A673 (cell line): ENCODE data around the gene BTRC. TPM values are rescaled to one million over a fixed set of nuclear protein-coding genes. Genes with fewer than 3 reads are reported as not detected.

Experiments
- BruUV-seq: library from RNA; stranded (reverse); fragments of 400-500 nt; replicated peaks from 2 replicates; lab custom pipeline; 2021; lab: Mats Ljungman, UMichigan
- CTCF ChIA-PET: fragments of 300-600 bp; sonication (Branson Sonifier 250); formaldehyde crosslinking; loops from one replicate; lab custom pipeline; 2022; ENCODE audit warnings: antibody characterized with exemption; lab: Charles Lee
- POLR2A ChIA-PET: fragments of 300-600 bp; sonication (Branson Sonifier 250); formaldehyde crosslinking; loops from one replicate; lab custom pipeline; 2022; ENCODE audit warnings: antibody characterized with exemption; ENCODE audit not compliant: low non-redundant PET; lab: Charles Lee
- DNase-seq: peaks from one replicate; pipeline ENCODE4 v3.0.0-alpha.2; 2015; ENCODE audit warnings: low spot score
- H3K27ac ChIP-seq: fragments of 200-600 bp; sonication (generic); 2 replicates; pipeline ENCODE4 v1.5.1; 2016; ENCODE audit warnings: mixed run types, low read depth, mild to moderate bottlenecking, mixed read lengths, antibody characterized with exemption, low read length; ENCODE audit not compliant: poor library complexity, severe bottlenecking
- H3K27me3 ChIP-seq: fragments of 200-600 bp; sonication (generic); replicated peaks from 2 replicates; pipeline ENCODE4 v1.6.1; 2017; ENCODE audit warnings: mixed run types, low read depth, mild to moderate bottlenecking, mixed read lengths, antibody characterized with exemption, low read length; ENCODE audit not compliant: insufficient read depth, poor library complexity
- H3K36me3 ChIP-seq: fragments of 200-600 bp; sonication (generic); 2 replicates; pipeline ENCODE4 v1.6.1; 2016; ENCODE audit warnings: mixed run types, mild to moderate bottlenecking, mixed read lengths, antibody characterized with exemption, low read length; ENCODE audit not compliant: insufficient read depth, poor library complexity, severe bottlenecking
- H3K4me1 ChIP-seq: fragments of 200-600 bp; sonication (generic); 2 replicates; pipeline ENCODE4 v1.6.1; 2017; ENCODE audit warnings: mixed run types, mild to moderate bottlenecking, mixed read lengths, antibody characterized with exemption, low read length; ENCODE audit not compliant: insufficient read depth, poor library complexity, severe bottlenecking
- H3K4me3 ChIP-seq: fragments of 200-600 bp; sonication (generic); 2 replicates; pipeline ENCODE4 v1.5.1; 2016; ENCODE audit warnings: low read depth, mixed run types, mild to moderate bottlenecking, mixed read lengths, low read length; ENCODE audit not compliant: poor library complexity, severe bottlenecking
- H3K9me3 ChIP-seq: fragments of 200-600 bp; sonication (generic); 2 replicates; pipeline ENCODE4 v1.6.1; 2016; ENCODE audit warnings: mixed run types, low read depth, mild to moderate bottlenecking, mixed read lengths, antibody characterized with exemption, low read length; ENCODE audit not compliant: poor library complexity, severe bottlenecking
- EZH2 ChIP-seq: fragments of 200-600 bp; sonication (generic); IDR thresholded peaks from 2 replicates; pipeline ENCODE4 v1.6.1; 2017; ENCODE audit warnings: borderline replicate concordance, low read depth, mild to moderate bottlenecking, mixed read lengths, antibody characterized with exemption, low read length; ENCODE audit not compliant: poor library complexity, severe bottlenecking
- intact Hi-C: fragments of 100-400 bp; cut with micrococcal nuclease; formaldehyde crosslinking; loops from one replicate; pipeline ENCODE4 v1.10.0; 2022; ENCODE audit not compliant: unreplicated experiment
- microRNA-seq: library from miRNA; unstranded; fragments of <30 nt; microRNA quantifications from one replicate; pipeline ENCODE4 v1.2.0, GENCODE V29; 2021
- total RNA-seq: library from RNA; stranded (reverse); gene quantifications from 2 replicates; pipeline ENCODE4 v1.2.3, GENCODE V29; 2021
- TF ChIP-seq, protein P1 (sequence below): fragments of 300-800, 200-600 bp; sonication (generic); conservative IDR thresholded peaks from 2 replicates; pipeline ENCODE4 v1.5.1; 2017; ENCODE audit warnings: low read depth, mild to moderate bottlenecking, antibody characterized with exemption, low read length, moderate library complexity, mixed read lengths

BTRC gene
- total RNA-seq, 1 experiment from 2014 or later = 22.6 TPM

DNA sequence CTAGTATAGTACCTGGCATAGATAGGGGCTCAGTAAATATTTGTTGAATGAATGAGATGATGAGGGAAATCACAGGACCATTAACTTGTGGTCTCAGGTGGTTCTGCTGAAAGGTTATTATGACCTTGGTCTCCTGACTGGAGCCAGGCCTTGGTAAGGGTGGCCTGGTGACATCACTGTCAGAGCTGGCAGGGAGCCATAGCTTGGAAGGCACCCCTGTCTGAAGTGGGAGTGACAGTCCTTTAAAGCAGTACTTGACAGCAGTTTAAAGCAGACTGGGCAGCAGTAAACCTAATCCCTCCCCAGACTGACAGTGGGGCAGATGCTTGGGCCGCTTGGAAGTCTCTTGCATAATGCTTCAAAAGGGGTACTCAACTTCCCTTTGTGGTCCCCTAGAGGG lies 247.6 kb downstream of the BTRC start:
- BruUV-seq = no TSS peak
- Histone ChIP-seq H3K9me3 (no peaks in the 10 kb centered on the region), H3K36me3 (no peaks in the 10 kb centered on the region), H3K4me3 (no peak overlapping the region), H3K4me1 (no peaks in the 10 kb centered on the region), H3K27ac (no peak overlapping the region), H3K27me3 (no peaks in the 10 kb centered on the region)
- TF ChIP-seq EZH2 = no peak
- TF ChIP-seq, protein P1, sequence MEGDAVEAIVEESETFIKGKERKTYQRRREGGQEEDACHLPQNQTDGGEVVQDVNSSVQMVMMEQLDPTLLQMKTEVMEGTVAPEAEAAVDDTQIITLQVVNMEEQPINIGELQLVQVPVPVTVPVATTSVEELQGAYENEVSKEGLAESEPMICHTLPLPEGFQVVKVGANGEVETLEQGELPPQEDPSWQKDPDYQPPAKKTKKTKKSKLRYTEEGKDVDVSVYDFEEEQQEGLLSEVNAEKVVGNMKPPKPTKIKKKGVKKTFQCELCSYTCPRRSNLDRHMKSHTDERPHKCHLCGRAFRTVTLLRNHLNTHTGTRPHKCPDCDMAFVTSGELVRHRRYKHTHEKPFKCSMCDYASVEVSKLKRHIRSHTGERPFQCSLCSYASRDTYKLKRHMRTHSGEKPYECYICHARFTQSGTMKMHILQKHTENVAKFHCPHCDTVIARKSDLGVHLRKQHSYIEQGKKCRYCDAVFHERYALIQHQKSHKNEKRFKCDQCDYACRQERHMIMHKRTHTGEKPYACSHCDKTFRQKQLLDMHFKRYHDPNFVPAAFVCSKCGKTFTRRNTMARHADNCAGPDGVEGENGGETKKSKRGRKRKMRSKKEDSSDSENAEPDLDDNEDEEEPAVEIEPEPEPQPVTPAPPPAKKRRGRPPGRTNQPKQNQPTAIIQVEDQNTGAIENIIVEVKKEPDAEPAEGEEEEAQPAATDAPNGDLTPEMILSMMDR = no peak
- ChIA-PET CTCF (interaction anchor here (1.3 to 1.8 kb wide), 2 partner anchors 135 to 179 kb away, joined by 3 to 35 read pairs; no protein-coding TSS in a partner anchor), POLR2A (no interaction called here)
- intact Hi-C loops = loop anchor here (5.0 kb wide), 1 partner anchor 471 kb away; no protein-coding TSS in a partner anchor
- DNase-seq = no peak

DNA sequence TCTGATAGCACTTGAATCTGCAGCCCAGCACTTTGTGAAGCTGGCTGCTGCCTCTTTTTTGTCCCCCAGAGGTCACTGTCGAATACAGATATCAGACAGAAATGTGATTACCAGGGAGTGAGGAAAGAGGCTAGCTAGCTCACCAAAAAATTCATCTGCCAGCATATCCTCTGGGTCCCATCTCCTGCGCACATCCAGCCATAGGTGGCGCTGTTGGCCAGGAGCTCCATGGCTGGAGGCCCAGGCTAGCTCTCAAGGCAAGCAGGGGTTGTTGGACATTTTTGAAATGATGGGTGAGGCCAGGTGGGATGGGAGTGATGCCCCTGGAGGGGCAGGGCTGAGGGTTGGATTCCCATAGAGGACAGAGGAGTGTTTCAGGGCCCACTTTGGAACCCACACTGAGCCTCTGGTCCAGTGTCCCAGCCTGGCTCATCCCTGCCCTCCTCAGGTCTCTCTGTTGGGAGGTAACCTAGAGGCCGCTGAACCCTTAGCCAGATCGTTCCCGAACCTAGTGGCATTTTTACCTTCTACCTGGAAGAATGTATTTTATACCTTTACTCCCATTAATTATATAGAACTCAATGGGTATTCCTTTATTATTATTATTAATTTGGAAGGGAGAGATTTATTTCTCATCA lies 248.9 kb downstream of the BTRC start:
- Histone ChIP-seq H3K4me3 (no peak overlapping the region), H3K4me1 (no peaks in the 10 kb centered on the region), H3K27me3 (no peaks in the 10 kb centered on the region), H3K27ac (no peak overlapping the region), H3K36me3 (no peaks in the 10 kb centered on the region), H3K9me3 (no peaks in the 10 kb centered on the region)
- intact Hi-C loops = loop anchor here (1.0 to 5.0 kb wide), 2 partner anchors 177 to 469 kb away; no protein-coding TSS in a partner anchor
- TF ChIP-seq EZH2 = no peak
- TF ChIP-seq, protein P1 = peak; percentile 94
- DNase-seq = peak; percentile 85
- ChIA-PET POLR2A (no interaction called here), CTCF (interaction anchor here (0.6 to 1.8 kb wide), 14 partner anchors 15 to 288 kb away, joined by 3 to 35 read pairs (median 4); partner anchors contain the start of genes KCNIP2 and NPM3)
- BruUV-seq = no TSS peak

Small RNA genes within 50 kb of the gene (microRNA-seq; reads per million reads assigned to microRNA genes)
- not detected for gene MIR3158-1
- not detected for gene MIR3158-2

Other genes with a start within 250 kb of the BTRC start
- 0.17 TPM in 1 of 2 replicates, not detected in the other for gene TLX1, start 222.9 kb upstream of the BTRC start, total RNA-seq
- gene LBX1, start 124.7 kb upstream of the BTRC start, total RNA-seq = not detected in 2 replicates
- 27.2 and 30.6 TPM in 2 replicates for gene POLL, start 234.1 kb downstream of the BTRC start, total RNA-seq
- 32.5 and 35.4 TPM in 2 replicates for gene DPCD, start 234.2 kb downstream of the BTRC start, total RNA-seq